ENCODE measurements around the gene ATP5F1A. TPM values are rescaled to one million over a fixed set of nuclear protein-coding genes. Genes with fewer than 3 reads are reported as not detected.

Gene ATP5F1A
- total RNA-seq, 1 experiment from 2014 or later, result 625 TPM

GRCh38 chr18:46113751-46114150, 15.7 kb upstream of the ATP5F1A start:
- Mint-ChIP-seq H3K4me3 (no peak overlapping the region), H3K9me3 (peaks cover 0 to 3% of the 10 kb centered on the region in 2 experiments; a peak in 1 of 5 replicates), H3K4me1 (no peaks in the 10 kb centered on the region), H3K27me3 (ENCODE audit: low read depth) (no peaks in the 10 kb centered on the region), H3K36me3 (ENCODE audit: insufficient read depth in 1 of 3, low read depth in 3 of 3) (peaks cover 38 to 74% (median 72%) of the 10 kb centered on the region in 3 experiments), H3K27ac (no peak overlapping the region)
- H3K9ac ChIP-seq (ENCODE audit: extremely low read depth, insufficient read length, low read length), result no peak overlapping the region
- no peaks in the 10 kb centered on the region for H3K79me1 ChIP-seq (ENCODE audit: insufficient read depth, low read depth, low read length, poor library complexity, severe bottlenecking)
- no peak overlapping the region for H3K27ac ChIP-seq (ENCODE audit: insufficient read length, low read depth, low read length)
- peaks cover 2% of the 10 kb centered on the region for H3K23me2 ChIP-seq (ENCODE audit: insufficient read length, low read depth, low read length, poor library complexity, severe bottlenecking)
- no peaks in the 10 kb centered on the region for H3K27me3 ChIP-seq (ENCODE audit: insufficient read depth, low read length)
- no peak overlapping the region for H3K56ac ChIP-seq (ENCODE audit: insufficient read length, low read depth, low read length)
- no peaks in the 10 kb centered on the region for H3K79me2 ChIP-seq (ENCODE audit: insufficient read depth, low read length)
- H2BK15ac ChIP-seq (ENCODE audit: low read depth, low read length), result no peak overlapping the region
- H3K4ac ChIP-seq (ENCODE audit: low read depth, low read length), result no peak overlapping the region
- H2AK5ac ChIP-seq (ENCODE audit: insufficient read length, low read length), result no peak overlapping the region
- no peak overlapping the region for H2BK20ac ChIP-seq (ENCODE audit: low read depth, low read length, poor library complexity, severe bottlenecking)
- no peaks in the 10 kb centered on the region for H4K20me1 ChIP-seq (ENCODE audit: control insufficient read depth, insufficient read depth, insufficient read length)
- no peak overlapping the region for H2AFZ ChIP-seq (ENCODE audit: low read length)
- WGBS (ENCODE audit: extremely low coverage, insufficient read length, low lambda C conversion rate), result no CpG with 5 or more reads among the region's 1 CpG
- H2BK5ac ChIP-seq (ENCODE audit: insufficient read length, low read length), result no peak overlapping the region
- no peak overlapping the region for H3T11ph ChIP-seq (ENCODE audit: low read length)
- H4K8ac ChIP-seq (replicated peaks; ENCODE audit: insufficient read length, low read depth, low read length), result no peak overlapping the region
- H2BK12ac ChIP-seq (ENCODE audit: insufficient read length, low read depth, low read length), result no peak overlapping the region
- no peak overlapping the region for H3K4me2 ChIP-seq (ENCODE audit: insufficient read depth, insufficient read length, low read length)
- TF ChIP-seq CTCF (conservative IDR thresholded peaks at IDR 0.05), result no peak
- DNase-seq, result no peak
- H3K4me1 ChIP-seq (ENCODE audit: insufficient read depth, low read length), result no peaks in the 10 kb centered on the region
- H2BK120ac ChIP-seq (ENCODE audit: low read depth, low read length, poor library complexity, severe bottlenecking), result no peak overlapping the region
- no peak overlapping the region for H4K91ac ChIP-seq (ENCODE audit: insufficient read length, low read depth, low read length)
- no peaks in the 10 kb centered on the region for H3K9me3 ChIP-seq (ENCODE audit: control insufficient read depth, low read depth, low read length)
- H3K14ac ChIP-seq (ENCODE audit: insufficient read depth, low read length), result no peak overlapping the region
- H3K18ac ChIP-seq (ENCODE audit: insufficient read length, low read depth, low read length), result no peak overlapping the region
- H3K23ac ChIP-seq (ENCODE audit: insufficient read length, low read depth, low read length), result no peak overlapping the region
- H4K5ac ChIP-seq (ENCODE audit: insufficient read length, low read depth, low read length), result no peak overlapping the region
